ENCODE measurements around the gene TMSB15C.
"Not testable (repeated sequence)": the region's sequence is repeated elsewhere in the genome, so short reads cannot be mapped to it uniquely, and the experiment has no call there.

The TMSB15C gene

DNA sequence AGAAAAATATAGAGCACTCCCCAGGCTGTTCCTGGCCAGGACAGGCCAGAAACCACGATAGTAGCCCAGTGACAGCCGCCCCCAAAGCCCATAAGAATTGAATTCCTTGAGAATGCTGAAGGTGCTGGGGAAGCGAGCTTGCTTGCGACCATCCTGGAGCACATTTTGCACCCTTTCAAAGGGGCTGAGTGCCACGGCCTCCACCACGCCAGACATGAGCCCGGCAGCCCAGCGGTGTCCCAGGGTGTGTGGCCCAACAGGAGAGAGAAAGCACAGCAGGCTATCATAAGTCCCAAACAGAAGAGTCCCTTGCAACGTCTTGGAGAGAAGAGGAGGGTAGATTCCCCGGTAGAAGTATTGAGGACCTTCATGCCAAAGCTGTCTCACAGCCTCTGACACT lies 28.6 kb upstream of the TMSB15C start:
- Histone ChIP-seq H3K79me2 (ENCODE audit: control insufficient read depth, insufficient read depth, low read length, unreplicated experiment) (no peaks in the 10 kb centered on the region), H2AFZ (ENCODE audit: low read length, unreplicated experiment) (no peak overlapping the region), H3K4me3 (ENCODE audit: low read depth, low read length) (no peak overlapping the region), H3K36me3 (ENCODE audit: insufficient read depth, low read length) (no peaks in the 10 kb centered on the region), H3K27me3 (ENCODE audit: insufficient read depth, low read length) (peaks cover 7% of the 10 kb centered on the region; the same call in 1 of the 2 replicates), H3K4me1 (ENCODE audit: control insufficient read depth, insufficient read depth, low read length, unreplicated experiment) (no peaks in the 10 kb centered on the region), H3K27ac (ENCODE audit: low read depth, low read length) (no peak overlapping the region)

DNA sequence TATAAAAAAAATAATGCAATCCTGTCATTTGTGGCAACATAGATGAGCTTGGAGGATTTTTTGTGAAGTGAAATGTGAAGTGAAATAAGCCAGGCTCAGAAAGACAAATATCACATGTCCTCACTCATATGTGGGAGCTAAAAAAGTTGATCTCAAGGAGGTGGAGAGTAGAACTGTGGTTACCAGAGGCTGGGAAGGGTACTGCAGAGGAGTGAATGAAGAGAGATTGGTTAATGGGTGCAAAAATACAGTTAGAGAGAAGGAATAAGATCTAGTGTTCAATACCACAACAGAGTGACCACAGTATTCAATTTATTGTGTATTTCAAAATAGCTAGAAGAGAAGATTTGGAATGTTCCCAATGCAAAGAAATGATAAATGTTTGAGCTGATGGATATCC lies 22.9 kb upstream of the TMSB15C start:
- H3K27ac ChIP-seq (ENCODE audit: low read depth, low read length), result no peak overlapping the region
- no peak overlapping the region for H2AFZ ChIP-seq (ENCODE audit: low read length, unreplicated experiment)
- peaks cover 13% of the 10 kb centered on the region; the same call in 1 of the 2 replicates for H3K27me3 ChIP-seq (ENCODE audit: insufficient read depth, low read length)
- H3K4me3 ChIP-seq (ENCODE audit: low read depth, low read length), result no peak overlapping the region
- H3K36me3 ChIP-seq (ENCODE audit: insufficient read depth, low read length), result no peaks in the 10 kb centered on the region
- no peaks in the 10 kb centered on the region for H3K4me1 ChIP-seq (ENCODE audit: control insufficient read depth, insufficient read depth, low read length, unreplicated experiment)
- no peaks in the 10 kb centered on the region for H3K79me2 ChIP-seq (ENCODE audit: control insufficient read depth, insufficient read depth, low read length, unreplicated experiment)

DNA sequence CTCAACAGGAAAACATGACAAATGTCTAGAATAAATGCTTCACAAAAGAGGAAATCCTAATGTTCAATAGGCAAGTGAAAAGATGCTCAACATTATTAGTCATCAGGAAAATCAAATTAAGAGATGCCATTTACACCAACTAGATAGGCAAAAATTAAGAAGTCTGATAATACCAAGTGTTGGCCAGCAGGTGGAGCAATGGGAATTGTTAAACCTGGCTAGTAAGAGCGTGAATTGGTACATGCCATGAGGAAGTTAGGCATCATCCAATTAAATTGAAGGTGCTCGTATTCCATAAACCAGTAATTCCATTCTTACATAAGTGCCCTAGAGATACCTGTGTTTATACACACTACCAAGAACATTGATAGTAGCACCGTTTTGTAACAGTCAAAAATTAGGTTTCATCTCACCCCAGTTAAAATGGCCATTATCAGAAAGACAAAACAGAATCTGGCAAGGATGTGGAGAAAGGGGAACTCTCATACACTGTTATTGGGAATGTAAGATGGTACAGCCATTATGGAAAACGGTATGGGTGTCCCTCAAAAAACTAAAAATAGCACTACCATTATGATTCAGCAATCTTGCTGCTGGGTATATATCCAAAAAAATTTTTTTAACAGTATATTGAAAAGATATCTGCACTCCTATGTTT lies 22.2 kb upstream of the TMSB15C start:
- Histone ChIP-seq H3K27ac (ENCODE audit: low read depth, low read length) (no peak overlapping the region), H2AFZ (ENCODE audit: low read length, unreplicated experiment) (no peak overlapping the region)

DNA sequence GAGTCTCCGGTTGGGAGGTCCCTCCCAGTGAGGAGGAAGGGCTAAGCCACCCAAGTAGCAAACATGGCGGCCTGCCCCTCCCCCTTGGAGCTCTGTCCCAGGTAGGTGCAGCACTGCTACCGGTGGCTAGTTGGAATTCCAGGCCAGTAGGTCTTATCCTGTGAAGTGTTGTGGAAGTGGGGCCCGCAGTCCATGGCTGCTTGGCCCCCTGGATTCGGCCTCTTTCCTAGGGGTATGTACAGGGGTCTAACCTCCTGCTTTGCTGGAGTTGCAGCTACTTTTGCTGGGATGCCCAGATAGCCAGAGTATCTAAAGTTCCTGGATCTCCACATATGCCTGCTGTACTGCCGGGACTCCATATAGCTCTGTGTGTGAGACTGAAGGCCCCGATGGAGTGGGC lies 9.9 kb upstream of the TMSB15C start:
- H3K4me1 ChIP-seq (ENCODE audit: control insufficient read depth, insufficient read depth, low read length, unreplicated experiment), result peaks cover 6% of the 10 kb centered on the region
- H3K79me2 ChIP-seq (ENCODE audit: control insufficient read depth, insufficient read depth, low read length, unreplicated experiment), result no peaks in the 10 kb centered on the region
- H2AFZ ChIP-seq (ENCODE audit: low read length, unreplicated experiment), result no peak overlapping the region
- no peaks in the 10 kb centered on the region for H3K36me3 ChIP-seq (ENCODE audit: insufficient read depth, low read length)
- H3K4me3 ChIP-seq (ENCODE audit: low read depth, low read length), result no peak overlapping the region
- H3K27me3 ChIP-seq (ENCODE audit: insufficient read depth, low read length), result peaks cover 32% of the 10 kb centered on the region
- H3K27ac ChIP-seq (ENCODE audit: low read depth, low read length), result no peak overlapping the region

More for the DNA sequence above, 22.2 kb upstream of the TMSB15C start:
- Histone ChIP-seq H3K79me2 (ENCODE audit: control insufficient read depth, insufficient read depth, low read length, unreplicated experiment) (no peaks in the 10 kb centered on the region), H3K4me1 (ENCODE audit: control insufficient read depth, insufficient read depth, low read length, unreplicated experiment) (no peaks in the 10 kb centered on the region), H3K4me3 (ENCODE audit: low read depth, low read length) (no peak overlapping the region), H3K27me3 (ENCODE audit: insufficient read depth, low read length) (peaks cover 17% of the 10 kb centered on the region; the same call in 1 of the 2 replicates), H3K36me3 (ENCODE audit: insufficient read depth, low read length) (no peaks in the 10 kb centered on the region)

DNA sequence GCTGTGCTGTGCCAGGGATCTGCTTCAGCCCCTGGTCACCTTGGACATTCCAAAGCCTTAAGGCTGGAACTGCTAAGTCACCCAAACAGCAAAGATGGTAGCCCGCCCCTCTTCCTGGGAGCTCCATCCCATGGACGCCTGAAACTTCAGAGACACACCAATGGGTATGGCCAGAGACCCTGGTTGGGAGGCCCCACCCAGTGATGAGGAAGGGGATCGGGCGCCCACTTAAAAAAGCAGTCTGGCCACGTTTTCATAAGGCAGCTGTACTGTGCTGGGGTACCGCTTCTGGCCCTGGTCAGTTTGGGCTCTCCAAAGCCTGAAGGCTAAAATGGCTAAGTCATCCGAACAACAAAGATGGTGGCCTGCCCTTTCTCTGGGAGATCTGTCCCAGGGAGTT lies 9.4 kb upstream of the TMSB15C start:
- no peaks in the 10 kb centered on the region for H3K79me2 ChIP-seq (ENCODE audit: control insufficient read depth, insufficient read depth, low read length, unreplicated experiment)
- H3K27ac ChIP-seq (ENCODE audit: low read depth, low read length), result no peak overlapping the region
- H3K4me3 ChIP-seq (ENCODE audit: low read depth, low read length), result no peak overlapping the region
- no peaks in the 10 kb centered on the region for H3K36me3 ChIP-seq (ENCODE audit: insufficient read depth, low read length)
- H3K27me3 ChIP-seq (ENCODE audit: insufficient read depth, low read length), result peaks cover 31% of the 10 kb centered on the region
- no peak overlapping the region for H2AFZ ChIP-seq (ENCODE audit: low read length, unreplicated experiment)
- H3K4me1 ChIP-seq (ENCODE audit: control insufficient read depth, insufficient read depth, low read length, unreplicated experiment), result peaks cover 6% of the 10 kb centered on the region

DNA sequence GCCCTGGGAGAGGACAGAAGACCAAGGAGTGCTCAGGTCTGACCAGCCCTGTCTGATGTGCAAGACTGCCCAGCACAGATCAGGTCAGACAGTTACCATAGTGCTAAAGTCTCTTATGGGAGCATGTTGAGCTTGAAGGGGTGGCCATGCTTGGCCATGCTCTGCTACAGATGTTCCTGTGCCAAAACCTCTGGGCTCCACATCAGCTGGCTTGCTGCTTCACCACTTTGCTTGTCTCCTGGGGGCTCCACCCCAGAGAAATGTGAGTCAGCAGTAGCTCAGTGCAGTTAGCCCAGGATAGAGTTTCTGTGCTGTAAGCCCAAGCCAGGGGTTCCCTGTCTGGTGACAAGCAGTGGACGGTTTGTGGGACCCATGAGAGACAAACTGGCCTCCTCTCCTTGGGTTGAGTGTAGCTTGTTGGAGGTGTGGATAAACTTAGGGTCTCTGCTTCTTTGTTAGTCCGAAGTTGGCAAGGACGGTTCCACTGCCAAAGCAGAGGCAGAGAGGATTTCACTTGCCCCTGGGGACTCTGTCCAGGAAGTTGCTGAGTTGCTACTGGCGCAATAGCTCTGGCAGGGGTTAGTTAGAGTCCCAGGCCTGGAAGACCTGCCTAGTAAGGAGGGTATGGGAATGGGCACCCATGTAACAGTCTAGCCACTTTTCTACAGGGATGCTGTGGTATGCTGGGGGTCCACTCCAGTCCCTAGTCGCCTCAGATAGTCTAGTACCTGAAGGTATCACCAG lies 8.7 kb upstream of the TMSB15C start:
- Histone ChIP-seq H3K27ac (ENCODE audit: low read depth, low read length) (no peak overlapping the region), H3K79me2 (ENCODE audit: control insufficient read depth, insufficient read depth, low read length, unreplicated experiment) (no peaks in the 10 kb centered on the region), H3K4me3 (ENCODE audit: low read depth, low read length) (no peak overlapping the region), H3K36me3 (ENCODE audit: insufficient read depth, low read length) (no peaks in the 10 kb centered on the region), H3K27me3 (ENCODE audit: insufficient read depth, low read length) (peaks cover 23% of the 10 kb centered on the region; the same call in 1 of the 2 replicates), H2AFZ (ENCODE audit: low read length, unreplicated experiment) (no peak overlapping the region), H3K4me1 (ENCODE audit: control insufficient read depth, insufficient read depth, low read length, unreplicated experiment) (peaks cover 6% of the 10 kb centered on the region)

DNA sequence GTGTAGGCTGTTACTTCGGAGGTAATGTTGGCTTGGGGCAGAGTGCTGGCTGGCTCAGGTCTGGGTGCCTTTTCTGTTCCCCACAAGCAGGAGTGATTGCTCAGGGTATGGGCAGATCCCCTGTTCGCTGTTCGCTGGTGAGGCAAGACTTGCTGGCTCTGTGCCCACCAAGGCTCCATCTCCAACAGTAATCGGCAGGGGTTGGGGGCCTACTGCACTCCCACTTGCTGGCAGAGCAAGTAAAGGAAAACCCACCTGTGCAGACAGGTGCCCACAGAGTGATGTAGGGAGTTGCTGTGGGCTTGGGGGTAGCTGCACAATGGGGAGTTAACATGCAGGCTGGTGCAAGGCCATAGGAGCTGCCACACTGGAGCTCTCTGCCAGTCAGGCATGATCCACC lies 8.0 kb upstream of the TMSB15C start:
- Histone ChIP-seq H3K27me3 (ENCODE audit: insufficient read depth, low read length) (peaks cover 17% of the 10 kb centered on the region; the same call in 1 of the 2 replicates), H3K79me2 (ENCODE audit: control insufficient read depth, insufficient read depth, low read length, unreplicated experiment) (no peaks in the 10 kb centered on the region), H3K36me3 (ENCODE audit: insufficient read depth, low read length) (no peaks in the 10 kb centered on the region), H3K4me1 (ENCODE audit: control insufficient read depth, insufficient read depth, low read length, unreplicated experiment) (peaks cover 6% of the 10 kb centered on the region), H3K4me3 (ENCODE audit: low read depth, low read length) (no peak overlapping the region), H3K27ac (ENCODE audit: low read depth, low read length) (no peak overlapping the region), H2AFZ (ENCODE audit: low read length, unreplicated experiment) (no peak overlapping the region)

DNA sequence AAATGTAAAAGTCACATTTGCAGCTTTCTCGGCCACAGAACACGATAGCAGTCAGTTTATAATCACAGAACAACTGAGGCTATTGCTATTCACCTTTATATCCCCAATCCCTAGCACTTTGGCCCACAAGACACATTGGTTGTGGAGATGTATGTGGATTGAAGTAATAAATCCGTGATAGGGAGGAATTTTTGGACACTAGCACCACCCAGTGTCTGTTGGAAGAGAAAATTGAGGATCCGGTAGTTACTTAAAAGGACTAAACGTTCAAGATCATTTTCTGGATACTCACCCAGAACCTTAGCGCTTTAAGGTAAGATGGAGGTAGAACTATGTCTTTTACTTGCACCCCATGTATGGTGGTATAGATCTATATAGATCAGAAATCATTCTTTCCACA lies 1.8 kb upstream of the TMSB15C start:
- not testable (repeated sequence) for H3K27me3 ChIP-seq (ENCODE audit: insufficient read depth, low read length); H3K4me3 ChIP-seq (ENCODE audit: low read depth, low read length); H3K4me1 ChIP-seq (ENCODE audit: control insufficient read depth, insufficient read depth, low read length, unreplicated experiment); H3K27ac ChIP-seq (ENCODE audit: low read depth, low read length); H2AFZ ChIP-seq (ENCODE audit: low read length, unreplicated experiment); H3K79me2 ChIP-seq (ENCODE audit: control insufficient read depth, insufficient read depth, low read length, unreplicated experiment); H3K36me3 ChIP-seq (ENCODE audit: insufficient read depth, low read length)

DNA sequence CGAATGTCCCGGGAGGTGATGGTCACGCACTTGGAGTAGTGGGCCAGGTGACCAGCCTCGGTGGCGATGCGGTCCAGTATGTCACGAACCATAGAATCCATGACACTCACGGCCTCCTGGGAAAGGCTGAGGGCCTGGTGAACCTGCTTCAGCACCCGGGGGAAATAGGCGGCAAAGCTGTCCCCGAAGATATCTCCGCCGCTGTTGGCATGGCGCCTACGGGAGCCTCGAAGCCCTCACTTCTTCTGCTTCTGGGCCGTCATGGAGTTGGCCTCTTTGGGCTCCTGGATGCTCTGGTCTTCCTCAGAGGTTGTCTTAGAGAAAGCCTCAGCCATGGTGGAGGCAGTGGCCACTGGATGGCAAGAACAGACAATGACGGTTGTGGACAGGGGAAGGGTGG lies 13.4 kb downstream of the TMSB15C start:
- not testable (repeated sequence) for H2AFZ ChIP-seq (ENCODE audit: low read length, unreplicated experiment); H3K4me1 ChIP-seq (ENCODE audit: control insufficient read depth, insufficient read depth, low read length, unreplicated experiment); H3K36me3 ChIP-seq (ENCODE audit: insufficient read depth, low read length); H3K79me2 ChIP-seq (ENCODE audit: control insufficient read depth, insufficient read depth, low read length, unreplicated experiment); H3K27ac ChIP-seq (ENCODE audit: low read depth, low read length); H3K27me3 ChIP-seq (ENCODE audit: insufficient read depth, low read length); H3K4me3 ChIP-seq (ENCODE audit: low read depth, low read length)

DNA sequence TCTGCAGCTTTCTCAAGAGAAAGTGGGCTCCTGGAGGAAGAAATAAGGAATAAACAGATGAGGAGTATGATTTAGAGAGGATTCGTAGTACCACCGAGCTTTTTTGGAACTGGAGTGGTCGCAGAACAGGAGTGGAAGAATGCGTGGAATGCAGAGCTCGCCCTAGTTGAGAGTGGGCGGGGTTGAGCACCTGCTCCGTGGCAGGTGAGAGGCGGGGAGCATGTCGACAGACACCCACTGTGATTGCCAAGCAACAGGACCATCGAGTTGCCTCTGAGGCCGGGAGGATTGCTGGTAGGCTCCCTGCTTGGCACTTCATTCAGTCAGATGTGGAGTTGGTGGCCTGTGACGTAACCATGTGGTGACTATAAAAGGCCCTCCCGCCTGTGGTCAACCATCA lies 21.1 kb downstream of the TMSB15C start:
- H3K27ac ChIP-seq (ENCODE audit: low read depth, low read length); H3K27me3 ChIP-seq (ENCODE audit: insufficient read depth, low read length); H3K79me2 ChIP-seq (ENCODE audit: control insufficient read depth, insufficient read depth, low read length, unreplicated experiment); H2AFZ ChIP-seq (ENCODE audit: low read length, unreplicated experiment); H3K36me3 ChIP-seq (ENCODE audit: insufficient read depth, low read length); H3K4me1 ChIP-seq (ENCODE audit: control insufficient read depth, insufficient read depth, low read length, unreplicated experiment); H3K4me3 ChIP-seq (ENCODE audit: low read depth, low read length): not testable (repeated sequence)

DNA sequence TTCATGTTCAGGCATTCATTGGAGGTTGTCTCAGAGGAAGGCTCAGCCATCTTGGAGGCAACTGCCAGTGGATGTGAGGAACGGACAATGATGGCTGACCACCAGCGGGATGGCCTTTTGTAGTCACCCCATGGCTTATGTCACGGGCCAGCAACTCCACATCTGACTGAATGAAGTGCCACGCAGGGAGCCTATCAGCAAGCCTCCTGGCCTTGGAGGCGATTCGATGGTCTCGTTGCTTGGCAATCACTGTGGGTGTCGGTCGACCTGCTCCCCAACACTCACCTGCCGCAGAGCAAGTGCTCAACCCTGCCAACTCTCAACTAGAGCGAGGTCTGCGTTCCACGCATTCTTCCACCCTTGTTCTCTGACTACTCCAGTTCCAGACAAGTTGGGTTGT lies 28.9 kb downstream of the TMSB15C start:
- Histone ChIP-seq H2AFZ (ENCODE audit: low read length, unreplicated experiment) (no peak overlapping the region), H3K27ac (ENCODE audit: low read depth, low read length) (no peak overlapping the region), H3K4me1 (ENCODE audit: control insufficient read depth, insufficient read depth, low read length, unreplicated experiment) (no peaks in the 10 kb centered on the region), H3K36me3 (ENCODE audit: insufficient read depth, low read length) (no peaks in the 10 kb centered on the region), H3K27me3 (ENCODE audit: insufficient read depth, low read length) (peaks cover 10% of the 10 kb centered on the region; the same call in 1 of the 2 replicates), H3K79me2 (ENCODE audit: control insufficient read depth, insufficient read depth, low read length, unreplicated experiment) (no peaks in the 10 kb centered on the region), H3K4me3 (ENCODE audit: low read depth, low read length) (no peak overlapping the region)

Measured in ACC112 (cell line).